Heart left ventricle (tissue), 13 donors: ENCODE results near the gene KANK4.

Experiments used
- CTCF ChIP-seq, 12 donors: fragments of 200-600 bp; sonication (generic) in 4 of 12; IDR thresholded peaks; one replicate each; pipeline versions ENCODE4 v1.5.0 to v1.8.0; 2018 to 2022; ENCODE audit warnings: antibody characterized with exemption in 12 of 12, mild to moderate bottlenecking in 5 of 12
- POLR2A ChIP-seq, 2 donors: fragments of 450-650 bp; IDR thresholded peaks; one replicate each; pipeline ENCODE4 v1.6.1; 2017; ENCODE audit warnings: antibody characterized with exemption in 2 of 2, mild to moderate bottlenecking in 2 of 2, moderate library complexity in 2 of 2
- donor health status: ischemic (EF 13 %, LVEDD 7.1; RV severe dilation, severe dysfunction).
- donor health status: DM: no; HTN: yes; CAD: no.
- donor health status: DM: no; HTN: no; CAD: no.
- donor health status: ischemic (EF 25% LVEDD 6.9; RV normal size, moderate dysfunction).
- donor health status: ischemic (EF 25% LVEDD 5.7; RV mildly dilated, moderate dysfunction).
- donor health status: ischemic (EF 35%, LVEDD 5.7; RV mildly dilated, moderate dysfunction).
- donor health status: nonischemic (EF 11% LVEDD 7.7; RV severe dilation, severe dysfunction).
- donor health status: DM: yes; HTN: yes; CAD: no.
- donor health status: PGD.
- donor health status: ischemic (EF 29% LVEDD 5.4; RV normal size, mild dysfunction).
- donor health status: nonischemic (EF 23%, LVEDD 6.1; RV moderate dilation, normal function).

- TF ChIP-seq POLR2A (IDR thresholded peaks at IDR 0.05) (no peak), CTCF (IDR thresholded peaks at IDR 0.05) (no peak)
These were observed 81.3 kb downstream of the KANK4 start for GRCh38 chr1:62237950-62238374.
